Measurements from ENCODE around the gene RHOF.

The RHOF gene

DNA sequence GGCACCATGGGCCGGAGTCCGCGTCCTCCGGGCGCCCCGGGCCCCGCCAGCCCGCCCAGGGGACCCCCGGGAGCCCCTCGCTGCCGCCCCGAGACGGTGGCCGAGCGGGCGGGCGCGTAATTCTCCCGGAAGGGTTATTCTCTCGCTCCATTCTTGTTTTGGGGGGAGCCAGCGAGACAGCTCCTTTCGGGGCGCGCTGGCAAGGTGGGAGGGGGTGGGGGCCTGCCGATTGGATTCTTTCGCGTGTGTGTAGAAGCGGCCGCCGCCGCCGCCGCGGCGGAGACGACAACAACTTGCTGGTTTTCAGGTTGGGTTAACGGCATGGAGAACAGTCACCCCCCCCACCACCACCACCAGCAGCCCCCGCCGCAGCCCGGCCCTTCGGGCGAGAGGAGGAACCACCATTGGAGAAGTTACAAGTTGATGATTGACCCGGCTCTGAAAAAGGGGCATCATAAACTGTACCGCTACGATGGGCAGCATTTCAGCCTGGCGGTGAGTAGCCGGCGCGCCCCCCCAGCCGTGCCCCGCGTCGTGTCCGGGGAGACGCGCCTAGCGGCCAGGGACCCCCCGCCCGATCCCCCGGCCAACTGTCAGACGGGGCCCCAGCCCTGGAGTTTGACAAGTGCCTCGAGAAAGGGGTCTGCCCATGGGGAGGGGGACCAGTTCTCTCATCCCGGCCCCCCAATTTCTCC, 11.1 kb upstream of the RHOF start:
- DNase-seq (ENCODE audit: low read depth) = no peak

DNA sequence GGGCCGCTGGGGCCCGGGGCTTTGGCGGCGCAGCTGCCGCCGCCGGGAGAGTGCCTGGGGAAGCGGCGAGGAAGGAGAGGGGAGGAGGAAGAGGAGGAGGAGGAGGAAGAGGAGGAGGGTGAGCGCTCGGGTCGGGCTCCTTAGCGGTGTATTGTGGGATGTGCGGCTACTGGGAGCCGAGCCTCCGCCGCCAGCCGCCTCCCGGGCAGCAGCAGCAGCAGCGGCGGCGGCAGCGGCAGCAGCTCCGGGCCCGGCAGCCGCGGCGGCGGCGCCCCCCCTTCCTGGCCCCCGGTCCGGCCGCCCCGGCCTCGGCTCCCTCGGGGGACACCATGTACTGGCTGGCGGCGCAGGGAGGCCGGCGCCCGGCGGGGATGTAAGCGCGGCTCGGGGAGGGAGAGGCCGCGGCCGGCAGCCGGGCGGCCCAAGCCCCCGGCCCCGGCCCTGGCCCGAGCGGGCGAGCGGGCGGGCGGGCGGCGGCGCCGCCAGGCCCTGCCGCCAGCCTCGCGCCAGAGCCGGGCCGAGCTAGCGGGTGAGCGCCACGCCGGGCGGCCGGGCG, 10.5 kb upstream of the RHOF start, which contains the start of gene SETD1B:
TSS of gene SETD1B (plus strand) at position 149 of the 556 bp plus-strand sequence. CDS start 729 bp downstream, outside the sequence.
- no peak for DNase-seq (ENCODE audit: low read depth)

DNA sequence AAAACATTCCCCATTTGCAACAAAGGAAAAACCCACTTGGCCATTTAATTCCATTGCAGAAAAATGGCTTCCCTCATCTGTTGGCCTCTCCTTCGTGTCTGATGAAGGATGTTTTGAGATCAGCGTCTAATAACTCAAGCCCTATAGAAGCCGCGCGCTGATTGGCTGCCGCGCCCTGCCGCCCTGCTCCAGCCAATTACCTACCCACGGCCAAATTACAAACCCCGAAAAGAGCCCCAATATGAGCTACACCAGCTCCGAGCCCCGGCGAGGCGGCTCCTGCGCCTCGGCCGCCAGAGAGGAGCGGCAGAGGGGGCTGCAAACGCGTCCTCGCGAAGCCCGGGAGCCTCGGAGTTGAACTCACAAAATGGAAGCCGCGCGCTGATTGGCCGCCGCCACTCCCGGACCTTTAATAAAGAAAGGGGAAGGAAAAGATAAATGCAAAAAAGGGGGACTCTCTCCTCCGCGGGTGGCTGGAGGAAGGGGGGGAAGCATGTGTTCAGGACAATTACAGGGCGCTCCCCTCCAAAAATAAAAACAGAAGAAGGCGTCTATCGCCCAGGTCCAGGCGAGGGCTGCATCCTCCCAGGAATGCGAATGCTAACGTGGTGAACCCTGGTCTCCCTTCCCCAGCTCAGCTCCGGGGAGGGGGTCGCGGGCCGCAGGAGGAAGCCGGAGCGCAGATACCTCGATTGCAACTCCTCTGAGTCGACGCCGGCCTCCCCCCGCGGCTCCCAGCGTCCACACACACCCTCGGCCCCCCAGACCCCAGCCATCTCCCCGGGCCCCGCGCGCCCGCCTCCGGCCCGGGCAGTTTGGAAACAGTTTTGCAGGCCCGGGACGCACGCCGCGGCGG, 9.6 kb upstream of the RHOF start:
- peak; percentile 83 for DNase-seq (ENCODE audit: low read depth)

DNA sequence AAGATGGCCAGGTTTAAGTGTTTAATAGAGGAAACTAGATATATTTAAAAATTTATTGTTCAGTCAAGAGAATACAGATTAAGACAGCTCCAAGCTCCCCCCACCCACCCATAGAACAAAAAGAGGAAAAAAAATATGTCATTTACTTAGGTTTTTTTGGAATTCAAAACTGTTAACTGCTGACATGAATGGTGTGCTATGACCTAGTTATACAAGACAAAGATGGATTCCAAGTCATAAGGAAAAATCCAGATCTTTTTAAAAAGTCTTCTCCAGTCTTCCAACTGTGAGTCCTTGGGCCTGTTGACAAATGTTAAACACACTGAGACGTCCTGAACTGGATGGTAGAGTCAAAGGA, 9.0 kb upstream of the RHOF start:
- no peak for DNase-seq (ENCODE audit: low read depth)

DNA sequence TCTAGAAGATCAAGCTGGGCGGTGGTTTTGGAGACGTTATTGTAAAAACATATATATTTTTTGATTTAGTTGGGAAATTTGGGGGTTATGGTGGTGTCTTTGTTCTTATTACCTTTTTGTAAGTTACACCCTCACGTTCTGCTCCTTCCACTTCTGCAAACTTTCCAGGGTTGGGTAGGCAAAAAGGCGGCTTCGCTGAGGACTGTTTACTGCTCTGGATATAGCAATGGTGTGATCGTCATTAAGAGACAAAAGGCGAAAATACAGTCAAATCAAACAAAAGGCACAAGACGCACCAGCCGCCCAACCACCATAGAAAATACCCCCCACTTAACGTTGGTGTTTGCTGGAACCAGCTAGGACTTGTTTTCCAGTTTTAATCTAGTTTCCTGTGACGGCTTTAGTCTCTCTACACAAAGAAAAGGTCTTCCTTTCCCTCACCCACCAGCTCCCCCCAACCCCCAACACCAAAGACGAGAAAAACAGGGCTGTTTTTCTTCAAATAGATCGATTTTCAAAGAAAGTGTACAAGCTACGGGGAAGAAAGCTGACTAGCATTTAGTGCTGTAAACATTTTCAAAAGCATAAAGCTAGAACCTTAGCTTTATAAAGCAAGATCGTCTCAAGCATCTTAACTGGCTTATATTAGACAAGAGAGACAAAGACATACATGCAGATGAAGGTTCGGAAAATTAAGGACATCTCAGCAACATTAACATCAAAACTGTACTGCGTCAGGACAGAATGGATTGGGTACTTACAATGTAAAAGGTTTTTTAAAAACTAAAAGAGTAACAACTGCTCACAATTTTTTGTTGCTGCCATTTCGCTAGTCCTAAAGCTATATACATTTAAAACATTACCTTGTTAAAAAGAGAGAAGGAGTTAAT, 8.4 kb upstream of the RHOF start:
- no peak for DNase-seq (ENCODE audit: low read depth)

DNA sequence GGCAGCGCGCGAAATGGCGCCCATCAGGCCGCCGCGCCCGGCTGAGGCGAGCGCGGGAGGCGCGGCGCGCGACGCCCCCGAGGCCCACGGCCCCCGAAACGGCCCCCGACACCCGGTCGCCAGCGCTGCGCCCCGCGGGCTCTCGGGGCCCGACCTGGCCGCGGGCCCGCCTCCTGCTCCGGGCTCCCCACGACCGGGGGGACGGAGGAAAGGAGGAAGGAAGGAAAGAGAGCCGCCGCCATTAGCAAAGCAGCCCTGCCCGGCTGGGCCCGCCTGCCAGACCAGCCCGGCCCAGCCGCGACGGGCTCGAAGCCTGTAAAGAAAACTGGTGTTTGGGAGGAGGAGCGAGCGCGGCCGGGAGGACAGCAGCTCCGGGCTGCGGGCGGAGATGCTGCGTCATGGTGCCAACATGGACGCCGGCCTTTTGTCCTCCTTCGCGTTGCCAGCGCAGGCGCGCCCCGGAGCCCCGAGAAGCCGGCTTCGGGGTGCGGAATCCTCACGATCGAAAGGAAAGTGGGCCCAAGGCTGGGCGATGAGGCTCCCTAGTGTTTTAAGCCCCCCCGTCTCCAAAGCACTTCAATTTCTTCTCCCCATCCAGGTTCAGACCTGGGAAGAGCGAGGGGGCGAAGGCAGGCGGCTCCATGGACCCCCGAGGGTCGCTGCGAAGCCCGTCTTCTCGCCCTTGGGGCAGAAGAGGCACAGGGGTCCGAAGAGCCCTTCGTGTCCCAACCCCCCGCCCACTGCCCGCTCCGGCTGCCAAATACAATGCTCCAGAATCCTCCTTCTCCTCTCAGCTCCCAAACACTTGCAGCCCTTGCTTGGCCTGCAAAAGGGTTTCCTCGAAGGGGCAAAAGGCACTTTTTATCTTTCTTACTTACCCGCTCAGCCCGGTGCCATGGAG, 7.5 kb upstream of the RHOF start:
- peak; percentile 64 for DNase-seq (ENCODE audit: low read depth)

DNA sequence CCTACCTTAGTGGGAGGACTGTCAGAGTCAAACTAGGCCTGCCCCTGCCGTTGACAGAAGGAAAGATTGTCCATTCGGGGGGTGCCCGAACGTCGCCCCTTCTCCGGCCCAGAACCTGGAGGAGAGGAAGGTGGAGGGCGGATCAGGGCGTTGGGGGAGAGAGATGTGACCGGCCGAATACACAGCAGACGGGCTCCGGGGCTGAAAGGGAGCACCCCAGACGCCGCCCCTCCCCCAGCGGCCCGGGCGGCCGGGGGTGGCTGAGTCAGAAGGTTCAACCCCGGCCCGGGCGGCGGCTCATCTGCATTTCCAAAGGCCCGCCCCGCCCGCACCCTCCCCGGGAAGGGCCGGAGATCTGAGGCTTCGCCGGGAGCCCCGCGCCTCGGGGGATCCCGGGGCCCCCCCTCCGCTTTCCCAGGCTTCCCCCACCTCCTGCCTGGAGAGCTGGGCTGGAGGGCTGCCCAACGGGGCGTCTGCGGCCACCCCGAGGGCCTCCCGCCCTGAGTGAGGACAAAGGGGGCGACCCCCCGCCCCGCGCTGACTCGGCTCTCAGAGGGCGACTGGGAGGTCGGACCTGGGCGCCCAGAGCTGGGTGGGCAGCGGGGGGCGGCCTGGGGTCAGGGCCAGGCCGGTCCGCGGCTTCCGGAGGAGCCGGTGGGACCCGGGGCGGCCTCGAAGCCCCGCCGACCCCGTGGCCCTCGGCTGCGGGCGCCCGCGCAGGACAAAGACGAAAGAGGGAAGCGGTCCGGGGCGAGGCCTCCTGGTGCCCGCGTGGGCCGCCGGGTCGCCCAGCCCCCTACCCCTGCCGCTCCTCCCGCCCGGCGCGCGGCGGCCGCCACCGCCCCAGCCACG, 6.6 kb upstream of the RHOF start:
- DNase-seq (ENCODE audit: low read depth) = peak; percentile 84

DNA sequence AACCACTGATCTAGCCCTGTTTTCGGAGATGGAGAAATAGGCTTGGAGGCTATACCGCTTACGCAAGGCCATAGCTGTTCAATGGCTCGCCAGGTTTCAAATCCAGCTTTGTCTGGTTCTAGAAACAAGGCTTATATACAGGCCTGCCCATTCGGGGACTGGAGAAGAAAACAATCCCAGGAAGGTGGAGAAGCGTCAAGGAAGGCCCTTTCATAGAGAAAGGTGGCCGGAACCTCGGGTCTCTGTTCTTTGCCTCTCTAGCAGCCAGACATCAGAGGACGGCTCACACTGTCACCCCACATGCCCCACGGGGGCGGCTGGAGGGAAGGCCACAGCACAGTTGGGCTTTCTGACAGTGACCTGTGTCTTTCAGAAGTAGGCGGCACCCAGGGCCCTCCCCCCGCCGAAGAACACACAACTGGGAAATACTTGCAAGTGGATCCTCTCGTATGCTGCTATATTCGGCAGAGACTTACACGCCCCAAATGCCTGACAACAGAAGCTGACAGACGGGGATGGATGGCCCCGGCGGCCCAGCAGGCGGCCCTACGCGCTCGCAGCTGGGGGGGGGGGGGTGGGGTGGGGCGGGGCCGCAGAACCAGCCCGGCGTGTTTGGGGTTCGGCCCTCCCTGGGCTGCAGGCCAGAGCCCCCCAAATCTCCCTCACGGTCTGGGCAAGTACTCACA, 5.8 kb upstream of the RHOF start:
- no peak for DNase-seq (ENCODE audit: low read depth)

DNA sequence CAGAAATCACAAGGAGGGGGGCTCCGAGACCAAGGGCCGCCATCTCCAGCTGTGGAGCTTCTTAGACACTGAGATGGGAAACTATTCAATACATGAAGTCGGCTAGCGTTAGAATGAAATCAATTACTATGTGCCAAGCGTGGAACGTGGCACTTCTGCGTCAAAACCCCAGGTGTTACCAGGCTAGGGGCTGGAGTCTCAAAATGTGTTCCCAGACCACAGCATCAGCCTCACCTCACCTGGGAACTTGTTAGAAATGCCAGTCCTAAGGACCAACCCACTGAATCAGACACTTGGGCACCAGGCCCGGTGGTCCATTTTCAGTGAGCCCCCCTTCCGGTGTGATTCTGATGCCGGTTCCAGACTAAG, 5.3 kb upstream of the RHOF start:
- no peak for DNase-seq (ENCODE audit: low read depth)

DNA sequence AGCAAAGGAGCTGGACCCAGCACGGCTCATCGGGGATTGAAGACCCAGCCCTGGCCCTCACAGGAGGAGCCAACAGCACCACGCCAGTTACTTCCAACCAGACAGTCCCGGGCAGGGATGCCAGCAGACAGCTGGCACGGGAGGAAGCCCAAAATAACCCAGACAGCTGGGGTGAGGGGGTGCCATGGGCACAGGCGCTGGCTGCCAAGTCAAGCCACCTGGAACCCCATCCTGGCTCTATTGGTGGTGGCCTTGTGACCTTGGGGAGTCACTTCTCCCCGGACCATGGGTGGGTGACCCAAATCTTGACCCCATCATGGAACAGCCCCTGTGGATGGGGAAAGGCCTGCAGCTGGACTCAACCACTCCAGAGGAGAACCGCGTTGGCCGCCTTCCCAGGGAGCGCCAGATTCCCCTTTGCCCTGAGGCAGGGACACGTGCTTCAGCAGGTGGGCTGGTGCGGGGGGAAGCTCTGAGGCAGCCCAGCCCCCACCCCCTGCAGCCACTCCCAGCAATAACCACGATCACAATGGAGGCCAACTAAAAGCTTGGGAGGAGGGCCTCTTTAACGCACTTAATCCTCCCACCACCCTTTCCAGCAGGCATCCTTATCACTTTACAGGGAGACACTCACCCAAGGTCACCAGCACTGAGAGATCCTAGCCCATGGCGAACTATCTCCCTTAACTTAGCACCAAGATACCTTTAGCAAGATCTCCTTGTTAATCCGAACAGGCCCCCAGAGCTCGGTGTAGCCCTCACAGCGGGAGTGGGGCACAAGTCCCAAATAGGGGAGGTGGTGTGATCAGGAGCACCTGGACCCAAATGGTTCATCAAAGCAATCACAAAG, 4.7 kb upstream of the RHOF start:
- DNase-seq (ENCODE audit: low read depth) = no peak

DNA sequence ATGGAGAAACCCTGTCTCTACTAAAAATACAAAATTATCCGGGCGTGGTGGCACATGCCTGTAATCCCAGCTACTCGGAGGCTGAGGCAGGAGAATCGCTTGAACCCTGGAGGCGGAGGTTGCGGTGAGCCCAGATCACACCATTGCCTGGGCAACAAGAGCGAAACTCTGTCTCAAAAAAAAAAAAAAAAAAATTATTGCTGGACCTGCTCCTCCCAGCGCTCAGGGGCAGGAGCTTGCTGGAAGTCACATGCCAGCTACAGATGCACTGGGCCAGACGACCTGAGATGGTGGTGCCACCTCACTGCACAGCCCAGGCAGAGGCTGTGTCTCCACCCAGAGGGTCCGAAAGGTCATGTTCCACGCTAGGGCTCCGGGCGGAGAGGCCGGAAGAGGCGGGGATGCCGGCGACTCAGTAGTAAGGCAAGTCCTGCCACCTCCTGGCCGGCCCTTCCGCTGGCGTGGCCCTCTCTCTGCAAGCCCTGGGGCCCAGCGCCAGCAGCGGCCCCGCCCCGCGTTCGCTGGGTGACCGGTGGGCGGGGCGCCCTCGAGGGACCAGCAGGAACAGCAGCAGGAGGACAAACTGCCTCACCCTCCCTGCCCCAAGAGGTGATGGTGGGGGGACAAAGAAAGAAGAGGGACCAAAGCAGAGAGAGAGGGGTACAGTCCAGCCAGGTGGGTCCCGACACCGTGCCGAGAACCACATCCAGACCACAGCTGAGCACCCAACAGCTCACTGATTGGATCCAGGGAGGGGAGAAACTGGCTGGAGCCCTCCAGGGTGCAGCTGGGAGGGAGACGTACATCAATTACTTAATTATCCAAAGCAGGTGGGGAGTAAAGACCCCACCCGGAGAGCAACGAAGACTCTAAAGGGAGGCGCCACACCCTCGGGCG, 3.6 kb upstream of the RHOF start:
- no peak for DNase-seq (ENCODE audit: low read depth)

DNA sequence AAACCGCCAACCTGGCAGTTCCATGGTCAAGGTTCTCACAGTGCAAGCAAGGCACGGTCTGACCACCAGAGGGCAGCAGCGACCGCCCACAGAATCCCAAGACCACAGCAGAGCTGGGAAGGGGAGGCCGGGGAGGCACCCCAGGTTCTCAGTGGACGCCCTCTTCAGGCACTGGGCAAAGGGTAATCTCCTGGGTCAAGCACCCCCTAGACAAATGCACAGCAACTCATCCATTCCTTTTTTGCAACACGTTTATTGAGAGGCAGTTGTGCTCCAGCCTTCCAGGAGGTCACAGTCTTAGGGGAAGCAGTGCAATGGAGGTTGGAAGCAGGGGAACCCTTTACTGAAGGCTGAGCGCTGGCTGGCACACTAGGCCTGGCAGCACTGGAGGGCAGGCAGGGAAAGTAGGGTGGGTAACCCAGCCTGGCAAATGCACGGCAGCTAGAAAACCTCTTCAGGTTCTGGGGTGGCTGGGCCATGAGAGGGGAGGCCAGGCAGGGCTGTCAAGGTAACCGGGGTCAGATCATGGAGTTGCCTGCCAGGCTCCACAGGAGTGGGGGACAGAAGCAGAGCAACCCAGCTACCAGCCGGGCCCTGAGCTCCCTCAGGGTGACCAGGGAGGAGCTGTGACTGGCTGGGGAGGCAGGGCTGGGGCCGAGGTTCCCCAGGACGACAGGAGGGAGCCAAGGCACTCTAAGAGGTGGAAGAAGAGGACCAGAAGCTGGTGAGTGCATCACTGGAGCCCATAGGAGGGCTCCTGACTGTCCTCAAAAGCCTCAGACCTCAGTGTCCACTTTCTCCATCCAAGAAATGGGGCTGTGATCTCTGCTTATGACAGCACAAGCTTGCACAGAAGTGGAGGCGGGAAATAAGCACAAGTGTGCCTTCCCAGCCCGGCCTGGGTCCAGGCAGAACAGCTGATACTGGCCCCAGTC, 1.8 kb upstream of the RHOF start:
- DNase-seq (ENCODE audit: low read depth) = peak; percentile 77

DNA sequence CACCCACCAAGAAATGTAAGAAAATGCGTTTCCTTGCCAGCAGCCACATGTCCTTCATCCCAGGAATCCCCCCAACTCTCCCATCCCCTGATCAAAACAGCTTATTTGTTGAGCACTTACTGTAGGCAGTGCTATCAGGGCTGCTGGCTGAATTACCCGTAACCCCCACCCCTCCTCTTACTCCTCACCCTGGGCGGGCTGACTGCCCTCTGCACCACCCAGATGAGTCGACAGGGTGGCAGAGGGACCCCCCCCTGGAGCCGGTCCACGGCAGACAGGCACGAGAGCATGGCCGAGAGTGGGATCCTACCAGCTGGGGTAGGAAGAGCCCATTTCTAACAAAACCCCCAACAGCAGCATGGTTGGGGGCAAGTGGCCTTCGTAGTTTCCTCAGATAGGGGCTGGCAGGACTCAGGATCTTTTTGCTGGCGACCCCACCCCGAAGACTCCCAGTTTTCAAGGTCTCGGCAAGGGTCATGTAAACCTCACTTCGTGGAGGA, 1.1 kb upstream of the RHOF start:
- DNase-seq (ENCODE audit: low read depth) = no peak

DNA sequence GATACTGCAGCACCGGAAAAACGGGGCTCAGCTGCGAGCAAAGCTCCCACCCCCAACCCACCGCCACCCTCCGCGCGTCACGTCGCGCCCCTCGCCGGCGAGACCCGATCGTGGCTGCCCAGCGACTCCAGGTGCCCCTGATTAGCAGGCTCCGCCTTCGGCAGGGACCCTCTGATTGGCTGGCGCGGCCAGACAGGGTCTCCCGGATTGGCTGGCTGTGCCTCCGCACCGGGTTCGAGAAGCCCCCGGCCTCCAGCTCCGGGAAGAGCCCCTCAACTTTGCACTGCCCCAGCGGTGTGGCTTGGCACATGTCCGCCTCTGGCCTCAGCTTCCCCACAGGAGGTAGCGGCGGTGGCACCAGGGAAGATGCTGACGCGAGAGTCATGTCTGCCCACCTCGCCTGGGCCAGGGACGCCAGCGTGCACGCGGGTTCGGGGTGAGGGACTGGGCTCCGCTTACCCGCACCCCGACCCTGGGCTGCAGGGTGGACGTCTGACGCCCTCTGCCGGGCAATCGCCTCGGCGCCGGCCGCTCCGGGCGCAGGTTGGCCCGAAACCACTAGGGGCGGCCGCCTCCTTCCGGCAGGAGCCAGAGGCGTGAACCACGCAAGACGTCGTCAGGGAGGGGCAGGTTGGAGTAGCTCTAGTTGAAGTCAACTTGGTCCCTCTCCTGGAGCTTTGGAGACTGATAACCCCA, 498 bp upstream of the RHOF start:
- DNase-seq (ENCODE audit: low read depth) = peak; percentile 98

DNA sequence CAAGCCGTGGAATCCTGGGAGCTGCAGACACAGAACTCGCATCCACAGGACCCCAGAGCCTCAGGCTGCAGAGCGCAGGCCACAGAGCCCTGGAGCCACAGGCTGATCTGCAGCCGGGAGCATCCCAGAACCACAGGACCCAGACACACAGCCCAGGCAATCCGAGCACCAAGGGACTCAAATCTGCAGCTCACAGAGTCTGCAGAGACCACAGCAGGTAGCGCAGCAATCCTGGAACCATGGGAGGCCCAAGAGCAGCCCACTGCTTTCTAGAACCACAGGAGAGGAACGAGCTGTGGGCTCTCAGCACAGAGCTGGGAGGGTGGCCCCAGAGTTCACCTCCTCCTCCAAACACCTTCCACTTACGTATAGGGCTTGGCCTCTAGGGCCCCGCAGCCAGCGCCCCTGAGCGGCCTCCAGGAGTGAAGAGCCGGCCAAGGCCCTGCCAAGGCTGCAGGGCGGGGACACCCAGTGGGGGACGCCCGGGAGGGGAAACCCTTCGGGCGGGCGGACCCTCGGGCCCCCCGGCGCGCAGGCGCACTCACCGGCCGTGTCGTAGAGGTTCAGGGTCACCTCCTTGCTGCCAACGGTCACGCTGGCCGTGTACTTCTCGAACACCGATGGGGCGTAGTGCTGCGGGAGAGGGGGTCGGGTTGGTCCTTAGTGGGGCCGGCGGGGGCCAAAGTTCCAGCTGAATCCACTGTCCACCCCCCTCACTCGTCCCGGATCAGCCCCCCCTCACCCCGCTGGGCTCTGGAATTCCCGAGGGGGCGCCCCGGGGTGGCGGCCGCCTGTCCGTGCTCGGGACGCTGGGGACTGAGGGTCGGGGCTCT, 665 bp downstream of the RHOF start:
- peak; percentile 63 for DNase-seq (ENCODE audit: low read depth)

All from activated T-cell treated with anti-CD3 and anti-CD28 coated beads for 48 hours (primary cell).